Measurements from ENCODE around the gene SAMD7. TPM values are rescaled to one million over a fixed set of nuclear protein-coding genes. Genes with fewer than 3 reads are reported as not detected.

SAMD7 gene
- total RNA-seq, 1 donor from 2014 or later = not detected

DNA sequence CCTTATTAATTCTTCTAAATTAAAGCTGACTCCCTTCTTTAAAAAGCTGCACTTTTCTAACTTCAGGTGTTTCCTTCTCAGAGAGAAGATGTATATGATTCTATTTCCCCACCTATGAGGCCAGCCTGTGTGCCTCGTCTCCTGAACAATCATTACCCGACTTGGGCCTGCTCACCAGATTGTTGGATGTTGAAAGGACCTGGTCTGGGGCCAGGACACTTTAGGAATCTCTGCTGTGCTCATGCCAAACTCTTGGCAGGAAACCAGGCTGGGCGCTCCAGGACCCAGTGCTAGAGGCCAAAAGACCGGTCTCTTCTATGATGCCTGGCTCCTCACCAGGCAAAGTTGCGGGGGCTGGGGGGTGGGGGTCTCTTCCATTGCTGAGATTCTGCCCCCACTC, 24.7 kb upstream of the SAMD7 start:
- H3K4me3 ChIP-seq = no peak overlapping the region
- Mint-ChIP-seq H3K36me3 (no peaks in the 10 kb centered on the region), H3K4me3 (no peak overlapping the region), H3K27me3 (ENCODE audit: insufficient read depth, low read depth) (no peaks in the 10 kb centered on the region), H3K27ac (no peak overlapping the region), H3K4me1 (no peaks in the 10 kb centered on the region), H3K9me3 (no peaks in the 10 kb centered on the region)
- no peaks in the 10 kb centered on the region for H3K4me1 ChIP-seq
- TF ChIP-seq EZH2phosphoT487 (IDR thresholded peaks at IDR 0.05) (no peak), EZH2 (IDR thresholded peaks at IDR 0.05) (no peak)
- TF ChIP-seq, protein P1, sequence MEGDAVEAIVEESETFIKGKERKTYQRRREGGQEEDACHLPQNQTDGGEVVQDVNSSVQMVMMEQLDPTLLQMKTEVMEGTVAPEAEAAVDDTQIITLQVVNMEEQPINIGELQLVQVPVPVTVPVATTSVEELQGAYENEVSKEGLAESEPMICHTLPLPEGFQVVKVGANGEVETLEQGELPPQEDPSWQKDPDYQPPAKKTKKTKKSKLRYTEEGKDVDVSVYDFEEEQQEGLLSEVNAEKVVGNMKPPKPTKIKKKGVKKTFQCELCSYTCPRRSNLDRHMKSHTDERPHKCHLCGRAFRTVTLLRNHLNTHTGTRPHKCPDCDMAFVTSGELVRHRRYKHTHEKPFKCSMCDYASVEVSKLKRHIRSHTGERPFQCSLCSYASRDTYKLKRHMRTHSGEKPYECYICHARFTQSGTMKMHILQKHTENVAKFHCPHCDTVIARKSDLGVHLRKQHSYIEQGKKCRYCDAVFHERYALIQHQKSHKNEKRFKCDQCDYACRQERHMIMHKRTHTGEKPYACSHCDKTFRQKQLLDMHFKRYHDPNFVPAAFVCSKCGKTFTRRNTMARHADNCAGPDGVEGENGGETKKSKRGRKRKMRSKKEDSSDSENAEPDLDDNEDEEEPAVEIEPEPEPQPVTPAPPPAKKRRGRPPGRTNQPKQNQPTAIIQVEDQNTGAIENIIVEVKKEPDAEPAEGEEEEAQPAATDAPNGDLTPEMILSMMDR (IDR thresholded peaks at IDR 0.05) = no peak
- H3K4me2 ChIP-seq = no peak overlapping the region
- no peak overlapping the region for H2AFZ ChIP-seq (replicated peaks)
- no peak overlapping the region for H3K9ac ChIP-seq
- no peak for DNase-seq (ENCODE audit: low spot score)
- no peaks in the 10 kb centered on the region for H4K20me1 ChIP-seq (ENCODE audit: low read depth)
- H3K79me2 ChIP-seq (ENCODE audit: low read depth) = no peaks in the 10 kb centered on the region
- H3K9me3 ChIP-seq (ENCODE audit: low read depth) = no peaks in the 10 kb centered on the region
- H3K36me3 ChIP-seq = no peaks in the 10 kb centered on the region
- no peak overlapping the region for H3K27ac ChIP-seq
- H3F3A ChIP-seq (ENCODE audit: low read depth) = no peaks in the 10 kb centered on the region
- no peaks in the 10 kb centered on the region for H3K27me3 ChIP-seq

DNA sequence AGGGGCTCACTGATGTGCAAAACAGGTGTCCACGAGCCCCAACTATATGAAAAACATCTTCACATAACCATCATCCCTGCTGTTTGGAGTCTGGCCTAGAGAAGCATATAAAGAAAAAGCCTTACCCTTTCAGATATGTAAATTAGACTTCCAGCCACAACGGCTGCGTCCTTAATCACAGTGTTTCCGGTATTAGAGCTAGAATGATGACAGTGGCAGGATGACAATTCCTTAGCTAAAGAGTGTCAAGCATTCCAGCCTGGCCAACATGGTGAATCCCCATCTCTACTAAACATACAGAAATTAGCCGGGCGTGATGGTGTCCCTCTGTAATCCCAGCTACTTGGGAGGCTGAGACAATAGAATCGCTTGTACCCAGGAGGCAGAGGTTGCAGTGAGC, 19.5 kb upstream of the SAMD7 start:
- Histone ChIP-seq H3K4me1 (no peaks in the 10 kb centered on the region), H3F3A (ENCODE audit: low read depth) (no peaks in the 10 kb centered on the region), H3K27me3 (no peaks in the 10 kb centered on the region), H3K4me3 (no peak overlapping the region), H2AFZ (replicated peaks) (no peak overlapping the region), H3K27ac (no peak overlapping the region), H3K79me2 (ENCODE audit: low read depth) (no peaks in the 10 kb centered on the region), H3K36me3 (no peaks in the 10 kb centered on the region), H4K20me1 (ENCODE audit: low read depth) (no peaks in the 10 kb centered on the region), H3K4me2 (no peak overlapping the region), H3K9ac (no peak overlapping the region), H3K9me3 (ENCODE audit: low read depth) (no peaks in the 10 kb centered on the region)
- no peak overlapping the region for H3K27ac Mint-ChIP-seq
- TF ChIP-seq EZH2phosphoT487 (IDR thresholded peaks at IDR 0.05) (no peak), EZH2 (IDR thresholded peaks at IDR 0.05) (no peak)
- TF ChIP-seq, protein P1 (IDR thresholded peaks at IDR 0.05) = no peak
- DNase-seq (ENCODE audit: low spot score) = no peak
- no peak overlapping the region for H3K4me3 Mint-ChIP-seq
- H3K36me3 Mint-ChIP-seq = no peaks in the 10 kb centered on the region
- H3K27me3 Mint-ChIP-seq (ENCODE audit: insufficient read depth, low read depth) = peaks cover 2% of the 10 kb centered on the region
- H3K9me3 Mint-ChIP-seq = no peaks in the 10 kb centered on the region
- H3K4me1 Mint-ChIP-seq = no peaks in the 10 kb centered on the region

DNA sequence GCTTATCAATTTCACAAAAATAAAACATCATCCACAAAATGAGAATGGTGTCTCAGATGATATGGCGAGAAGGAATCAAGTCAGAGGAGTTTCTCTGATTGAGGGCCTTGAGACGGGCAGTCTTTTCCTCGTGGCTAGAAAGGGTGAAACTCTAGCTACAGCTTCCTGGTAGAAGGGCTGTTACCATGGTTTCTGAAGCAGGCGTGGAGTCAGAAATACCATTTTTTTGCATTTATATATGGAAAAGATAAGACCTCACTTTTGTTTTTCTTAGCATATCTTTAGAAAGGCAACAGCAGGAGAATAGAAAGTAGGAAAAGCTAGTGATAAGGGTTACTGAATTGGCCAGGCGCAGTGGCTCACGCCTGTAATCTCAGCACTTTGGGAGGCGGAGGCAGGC, 17.3 kb upstream of the SAMD7 start:
- no peak overlapping the region for H2AFZ ChIP-seq (replicated peaks)
- no peak overlapping the region for H3K9ac ChIP-seq
- Mint-ChIP-seq H3K4me3 (no peak overlapping the region), H3K36me3 (no peaks in the 10 kb centered on the region), H3K27ac (no peak overlapping the region), H3K4me1 (no peaks in the 10 kb centered on the region), H3K27me3 (ENCODE audit: insufficient read depth, low read depth) (peaks cover 2% of the 10 kb centered on the region), H3K9me3 (no peaks in the 10 kb centered on the region)
- H4K20me1 ChIP-seq (ENCODE audit: low read depth) = no peaks in the 10 kb centered on the region
- no peaks in the 10 kb centered on the region for H3K36me3 ChIP-seq
- DNase-seq (ENCODE audit: low spot score) = no peak
- no peak overlapping the region for H3K4me3 ChIP-seq
- H3K4me1 ChIP-seq = no peaks in the 10 kb centered on the region
- no peak overlapping the region for H3K27ac ChIP-seq
- TF ChIP-seq EZH2phosphoT487 (IDR thresholded peaks at IDR 0.05) = no peak
- no peak for TF ChIP-seq EZH2 (IDR thresholded peaks at IDR 0.05)
- TF ChIP-seq, protein P1 (IDR thresholded peaks at IDR 0.05) = no peak
- H3K9me3 ChIP-seq (ENCODE audit: low read depth) = no peaks in the 10 kb centered on the region
- H3K27me3 ChIP-seq = no peaks in the 10 kb centered on the region
- no peaks in the 10 kb centered on the region for H3K79me2 ChIP-seq (ENCODE audit: low read depth)
- no peaks in the 10 kb centered on the region for H3F3A ChIP-seq (ENCODE audit: low read depth)
- H3K4me2 ChIP-seq = no peak overlapping the region
